Skeletal muscle satellite cell (primary cell): ENCODE results near the gene PSG6.
"Not testable (repeated sequence)": the region's sequence is repeated elsewhere in the genome, so short reads cannot be mapped to it uniquely, and the experiment has no call there.

Experiments used
- H3K27me3 ChIP-seq: 2 replicates; pipeline ENCODE4 v1.7.0; 2013; ENCODE audit warnings: low read length; ENCODE audit not compliant: control insufficient read depth, insufficient read depth
- H3K36me3 ChIP-seq: 2 replicates; pipeline ENCODE4 v1.7.0; 2013; ENCODE audit warnings: mild to moderate bottlenecking, control low read depth, low read length; ENCODE audit not compliant: insufficient read depth
- H3K4me1 ChIP-seq: 2 replicates; pipeline ENCODE4 v1.7.0; 2013; ENCODE audit warnings: low read length; ENCODE audit not compliant: control insufficient read depth, insufficient read depth
- H3K4me2 ChIP-seq: 2 replicates; pipeline ENCODE4 v1.7.0; 2013; ENCODE audit warnings: mild to moderate bottlenecking, low read length
- H3K4me3 ChIP-seq: 2 replicates; pipeline ENCODE4 v1.7.0; 2013; ENCODE audit warnings: low read length
- H3K9ac ChIP-seq: 2 replicates; pipeline ENCODE4 v1.7.0; 2013; ENCODE audit warnings: mild to moderate bottlenecking, low read depth, low read length, moderate library complexity
- H3K9me3 ChIP-seq: replicated peaks from 2 replicates; pipeline ENCODE4 v1.7.0; 2013; ENCODE audit warnings: mild to moderate bottlenecking, control low read depth, low read length

The PSG6 gene

DNA sequence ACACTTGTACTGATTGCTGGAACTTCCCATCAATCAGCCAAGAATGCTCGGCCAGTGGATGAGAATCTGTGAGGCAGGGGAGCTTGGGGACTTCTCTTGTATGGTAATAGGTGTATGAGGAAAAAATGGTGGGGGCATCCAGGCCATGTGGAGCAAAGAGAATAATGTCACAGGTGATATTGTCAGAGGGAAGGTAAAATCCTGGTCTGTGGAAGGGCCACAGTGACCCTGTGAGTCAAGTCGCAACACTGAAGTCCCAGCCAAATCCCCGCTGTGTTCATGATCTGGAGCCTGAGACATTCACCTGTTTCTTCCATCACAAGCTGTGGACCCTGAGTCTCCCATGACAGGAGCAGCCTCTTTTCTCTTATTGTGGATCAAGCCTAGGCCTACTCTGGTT, 11.2 kb upstream of the PSG6 start:
- Histone ChIP-seq H3K4me1 (peaks cover 18% of the 10 kb centered on the region), H3K4me2 (no peak overlapping the region), H3K36me3 (no peaks in the 10 kb centered on the region), H3K27me3 (peaks cover 28% of the 10 kb centered on the region), H3K9me3 (no peaks in the 10 kb centered on the region), H3K9ac (no peak overlapping the region), H3K4me3 (no peak overlapping the region)

DNA sequence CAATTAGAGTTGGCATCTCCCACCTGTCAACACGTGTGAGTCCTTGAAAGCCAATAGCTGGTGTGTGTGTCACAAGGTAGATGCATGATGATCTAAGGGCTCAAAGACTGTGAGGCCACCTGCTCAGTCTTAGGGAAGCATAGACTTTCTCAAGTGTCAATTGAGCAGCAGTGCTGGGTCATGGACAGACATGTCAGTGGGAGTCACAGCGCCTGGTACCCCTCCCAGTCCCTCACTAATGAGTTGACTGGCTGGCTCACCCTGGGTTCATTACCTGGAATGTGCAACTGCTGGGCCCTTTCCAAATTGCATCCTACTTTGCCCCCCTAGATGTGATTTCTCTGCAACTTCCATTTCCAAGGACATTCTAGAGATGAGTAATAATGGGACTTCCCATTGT, 9.1 kb upstream of the PSG6 start:
- no peaks in the 10 kb centered on the region for H3K36me3 ChIP-seq

DNA sequence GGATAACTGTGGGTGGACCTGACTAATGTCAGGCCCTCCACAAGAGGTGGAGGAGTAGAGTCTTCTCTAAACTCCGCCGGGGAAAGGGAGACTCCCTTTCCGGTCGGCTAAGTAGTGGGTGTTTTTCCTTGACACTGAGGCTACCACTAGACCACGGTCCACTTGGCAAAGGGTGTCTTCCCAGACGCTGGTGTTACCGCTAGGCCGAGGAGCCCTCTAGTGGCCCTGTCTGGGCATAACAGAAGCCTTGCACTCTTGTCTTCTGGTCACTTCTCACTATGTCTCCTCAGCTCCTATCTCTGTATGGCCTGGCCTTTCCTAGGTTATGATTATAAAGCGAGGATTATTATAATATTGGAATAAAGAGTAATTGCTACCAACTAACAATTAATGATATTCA, 5.4 kb upstream of the PSG6 start:
- H3K27me3 ChIP-seq = peaks cover 15% of the 10 kb centered on the region
- H3K9me3 ChIP-seq, H3K36me3 ChIP-seq, H3K4me1 ChIP-seq, H3K9ac ChIP-seq, H3K4me2 ChIP-seq, H3K4me3 ChIP-seq: not testable (repeated sequence)

More for the DNA sequence above, 9.1 kb upstream of the PSG6 start:
- Histone ChIP-seq H3K9me3 (no peaks in the 10 kb centered on the region), H3K9ac (no peak overlapping the region), H3K27me3 (peaks cover 28% of the 10 kb centered on the region), H3K4me3 (no peak overlapping the region), H3K4me1 (peaks cover 1% of the 10 kb centered on the region), H3K4me2 (no peak overlapping the region)

DNA sequence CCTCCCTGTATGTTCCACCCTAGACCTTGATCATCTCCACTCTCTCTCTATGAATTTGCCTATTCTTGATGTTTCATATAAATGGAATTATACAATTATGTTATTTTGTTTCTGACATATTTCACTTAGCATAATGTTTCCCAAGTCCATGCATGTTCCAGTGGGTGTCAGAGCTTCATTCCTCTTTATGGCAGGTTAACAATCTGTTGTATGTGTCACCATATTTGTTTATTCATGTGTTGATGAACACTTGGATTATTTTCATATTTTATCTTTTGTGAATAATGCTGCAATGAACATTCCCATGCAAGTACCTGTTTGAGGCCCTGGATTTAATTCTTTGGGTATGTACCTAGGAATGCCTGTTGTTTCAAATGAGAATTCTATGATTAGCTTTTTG, 3.3 kb upstream of the PSG6 start:
- H3K9me3 ChIP-seq = not testable (repeated sequence)

DNA sequence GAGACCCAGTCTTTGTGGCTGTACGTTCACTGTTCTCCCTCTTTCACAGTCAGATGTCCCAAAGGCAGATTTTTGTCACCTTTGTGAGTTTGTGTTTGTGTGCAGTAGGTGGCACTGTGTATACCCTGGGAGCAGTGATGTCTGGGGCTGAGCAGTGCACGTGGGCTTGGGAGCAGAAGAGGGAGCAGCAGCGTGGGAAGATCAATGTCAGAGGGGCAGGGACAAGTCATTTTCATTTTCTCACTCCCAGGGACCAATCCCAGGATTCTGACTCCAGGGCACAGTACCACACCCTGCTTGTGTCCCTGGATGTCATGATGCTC, 2.0 kb upstream of the PSG6 start:
- H3K9me3 ChIP-seq = no peaks in the 10 kb centered on the region

More for the DNA sequence above, 3.3 kb upstream of the PSG6 start:
- H3K4me1 ChIP-seq, H3K4me2 ChIP-seq, H3K4me3 ChIP-seq, H3K27me3 ChIP-seq, H3K9ac ChIP-seq, H3K36me3 ChIP-seq: not testable (repeated sequence)

DNA sequence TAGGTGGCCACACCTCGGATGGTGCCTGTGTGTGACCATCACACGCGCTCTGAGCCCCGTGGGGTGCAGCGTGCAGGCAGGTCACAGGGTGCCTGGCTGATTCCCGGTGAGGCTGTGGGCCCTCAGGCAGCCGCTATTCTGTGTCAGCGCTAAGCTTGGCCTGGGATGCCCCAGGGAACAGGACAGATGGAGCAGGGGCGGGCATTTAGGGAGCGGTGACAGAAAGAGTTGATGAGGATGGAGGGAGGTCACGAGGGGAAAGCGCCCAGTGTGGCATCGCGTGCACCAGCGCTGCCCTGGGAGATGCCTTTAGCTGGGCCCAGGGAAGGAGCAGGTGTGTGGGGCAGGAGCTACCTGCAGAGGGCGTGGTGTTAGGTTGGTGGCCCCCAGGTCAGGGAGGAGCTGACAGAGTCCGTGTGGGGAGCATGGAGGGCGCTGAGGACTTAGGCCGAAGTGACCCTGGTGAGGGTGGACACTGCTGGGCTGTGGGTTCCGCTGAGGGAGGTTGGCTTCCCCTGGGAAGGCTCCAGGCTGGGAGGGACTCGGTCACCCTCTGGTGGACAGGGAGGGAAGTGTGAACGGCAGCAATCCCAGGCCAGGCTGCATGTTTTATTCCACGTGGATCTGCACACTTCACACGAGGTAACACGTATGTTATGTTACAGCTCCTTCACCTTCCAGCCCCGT, 1.5 kb upstream of the PSG6 start:
- not testable (repeated sequence) for H3K4me3 ChIP-seq, H3K36me3 ChIP-seq, H3K9ac ChIP-seq, H3K9me3 ChIP-seq, H3K27me3 ChIP-seq, H3K4me1 ChIP-seq, H3K4me2 ChIP-seq

More for the DNA sequence above, 2.0 kb upstream of the PSG6 start:
- H3K4me1 ChIP-seq = peaks cover 5% of the 10 kb centered on the region
- no peaks in the 10 kb centered on the region for H3K36me3 ChIP-seq
- H3K4me3 ChIP-seq = no peak overlapping the region
- no peak overlapping the region for H3K9ac ChIP-seq
- no peak overlapping the region for H3K4me2 ChIP-seq
- H3K27me3 ChIP-seq = no peaks in the 10 kb centered on the region

DNA sequence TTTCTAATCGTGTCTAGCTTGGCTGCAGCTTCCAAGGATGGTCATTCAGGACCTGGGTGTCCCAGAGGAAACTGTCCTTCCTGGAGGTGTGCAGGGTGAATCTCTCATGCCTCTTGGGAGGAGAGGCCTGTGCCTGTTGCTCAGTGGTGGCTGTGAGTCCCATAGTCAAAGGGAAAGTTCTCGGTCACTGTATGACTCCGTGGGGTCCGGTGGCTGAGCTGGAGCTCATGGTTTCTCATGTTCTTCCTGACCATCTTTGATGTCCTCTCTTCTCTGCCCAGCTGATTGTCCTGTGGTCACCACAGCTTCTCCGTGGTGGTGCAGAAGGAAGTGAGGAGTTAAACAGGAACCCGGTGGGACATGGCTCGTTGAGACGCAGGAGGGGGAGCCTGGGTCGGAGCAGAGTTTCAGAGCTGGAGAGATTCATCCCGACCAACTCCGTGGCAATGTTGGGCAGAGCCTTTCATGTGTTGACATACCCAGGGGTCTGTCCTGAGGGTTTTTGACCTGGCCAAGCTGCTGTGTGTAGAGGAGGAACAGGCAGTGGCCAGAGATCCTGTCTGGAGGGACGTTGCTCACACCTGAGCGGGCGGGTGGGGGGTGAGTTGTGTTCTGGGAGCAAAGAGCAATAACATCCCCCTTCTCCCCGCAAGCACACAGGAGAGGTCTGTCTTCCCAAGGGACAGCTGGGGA, 829 bp upstream of the PSG6 start:
- H3K36me3 ChIP-seq = not testable (repeated sequence)

GRCh38 chr19:42916931-42917330, 763 bp downstream of the PSG6 start:
- not testable (repeated sequence) for H3K4me1 ChIP-seq, H3K4me3 ChIP-seq, H3K4me2 ChIP-seq

More for the DNA sequence above, 829 bp upstream of the PSG6 start:
- H3K27me3 ChIP-seq, H3K9ac ChIP-seq, H3K4me3 ChIP-seq, H3K4me1 ChIP-seq, H3K4me2 ChIP-seq, H3K9me3 ChIP-seq: not testable (repeated sequence)

DNA sequence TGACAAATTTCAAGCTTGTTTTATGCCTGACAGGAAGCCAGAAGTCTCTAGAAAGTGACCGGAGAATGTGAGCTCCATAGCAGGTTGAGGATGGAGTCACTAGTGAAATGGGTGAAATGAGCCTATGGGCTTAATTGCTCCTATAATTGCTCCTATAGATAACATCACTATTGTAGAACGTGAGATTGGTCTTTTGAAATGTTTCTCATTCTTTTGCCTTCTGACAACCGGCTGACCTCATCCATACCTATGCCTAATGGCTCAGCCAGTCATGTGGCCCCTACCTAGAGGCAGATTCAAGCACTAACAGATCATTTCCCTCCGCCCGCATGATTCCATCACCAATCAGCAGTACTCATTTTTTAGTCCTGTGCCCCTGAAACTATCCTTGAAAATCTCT, 4.2 kb downstream of the PSG6 start:
- not testable (repeated sequence) for H3K4me1 ChIP-seq, H3K9me3 ChIP-seq, H3K4me2 ChIP-seq, H3K27me3 ChIP-seq, H3K36me3 ChIP-seq, H3K4me3 ChIP-seq, H3K9ac ChIP-seq

More at GRCh38 chr19:42916931-42917330, 763 bp downstream of the PSG6 start:
- not testable (repeated sequence) for H3K9me3 ChIP-seq, H3K27me3 ChIP-seq, H3K9ac ChIP-seq, H3K36me3 ChIP-seq

DNA sequence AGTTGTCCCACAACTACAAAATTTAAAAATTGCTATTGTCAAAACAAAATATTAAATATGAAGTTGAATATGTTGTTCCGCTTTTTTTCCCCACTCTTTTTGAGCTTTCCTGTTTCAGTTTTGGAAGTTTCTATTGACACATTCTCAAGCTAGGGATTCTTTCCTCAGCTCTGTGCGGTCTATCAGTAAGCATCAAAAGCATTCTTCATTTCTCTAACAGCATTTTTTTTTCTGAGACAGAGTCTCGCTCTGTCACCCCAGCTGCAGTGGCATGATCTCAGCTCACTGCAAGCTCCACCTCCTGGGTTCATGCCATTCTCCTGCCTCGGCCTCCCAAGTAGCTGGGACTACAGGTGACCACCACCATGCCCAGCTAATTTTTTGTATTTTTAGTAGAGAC, 4.8 kb downstream of the PSG6 start:
- H3K9me3 ChIP-seq, H3K36me3 ChIP-seq, H3K4me3 ChIP-seq, H3K4me1 ChIP-seq, H3K27me3 ChIP-seq, H3K9ac ChIP-seq, H3K4me2 ChIP-seq: not testable (repeated sequence)

GRCh38 chr19:42911731-42912130, 6.0 kb downstream of the PSG6 start:
- H3K4me2 ChIP-seq, H3K9ac ChIP-seq, H3K4me1 ChIP-seq, H3K27me3 ChIP-seq, H3K9me3 ChIP-seq, H3K36me3 ChIP-seq, H3K4me3 ChIP-seq: not testable (repeated sequence)

DNA sequence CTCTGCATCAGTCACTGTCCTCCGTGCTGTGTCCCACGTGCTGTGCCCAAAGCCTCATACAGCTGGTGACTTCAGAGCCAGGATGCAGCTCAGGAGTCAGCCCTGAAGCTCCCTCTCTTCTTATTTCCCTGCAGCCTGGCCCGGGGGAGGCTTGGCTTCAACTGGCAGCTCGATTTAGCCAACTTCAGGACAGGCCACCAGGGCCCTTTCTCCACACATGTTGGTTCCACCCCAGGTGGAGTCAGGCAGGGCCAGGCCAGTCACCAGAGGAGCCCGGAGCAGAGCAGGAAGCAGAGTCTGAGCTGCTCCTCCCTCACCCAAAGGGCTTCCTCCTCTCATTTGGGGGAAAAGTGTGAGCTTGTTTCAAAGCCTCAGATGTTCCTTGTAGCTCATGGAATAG, 11.5 kb downstream of the PSG6 start:
- H3K4me3 ChIP-seq, H3K36me3 ChIP-seq, H3K27me3 ChIP-seq, H3K9me3 ChIP-seq, H3K9ac ChIP-seq, H3K4me2 ChIP-seq, H3K4me1 ChIP-seq: not testable (repeated sequence)
